H9 (cell line): ENCODE measurements around the gene TGFB1I1. TPM values are rescaled to one million over a fixed set of nuclear protein-coding genes. Genes with fewer than 3 reads are reported as not detected.

ENCODE experiments used
- DNase-seq: peaks from one replicate; pipeline ENCODE4 v3.0.0-alpha.2; 2017
- H2AFZ ChIP-seq: one replicate; pipeline ENCODE4 v1.6.1; 2013; ENCODE audit warnings: mild to moderate bottlenecking, low read length, control low read depth, moderate library complexity
- H2AK5ac ChIP-seq: 2 replicates; pipeline ENCODE4 v1.6.1; 2013; ENCODE audit warnings: low read length, control low read depth, mixed read lengths; ENCODE audit not compliant: insufficient read length
- H2BK120ac ChIP-seq: one replicate; pipeline ENCODE4 v1.6.1; 2013; ENCODE audit warnings: low read depth, mild to moderate bottlenecking, low read length, control low read depth, inconsistent platforms; ENCODE audit not compliant: poor library complexity, severe bottlenecking
- H2BK12ac ChIP-seq: 2 replicates; pipeline ENCODE4 v1.6.1; 2013; ENCODE audit warnings: low read length, control low read depth, mixed read lengths, low read depth; ENCODE audit not compliant: insufficient read length
- H2BK15ac ChIP-seq: 2 replicates; pipeline ENCODE4 v1.6.1; 2013; ENCODE audit warnings: low read depth, low read length, control low read depth
- H2BK20ac ChIP-seq: one replicate; pipeline ENCODE4 v1.6.1; 2013; ENCODE audit warnings: low read depth, mild to moderate bottlenecking, low read length, control low read depth, inconsistent platforms; ENCODE audit not compliant: poor library complexity, severe bottlenecking
- H2BK5ac ChIP-seq: 2 replicates; pipeline ENCODE4 v1.6.1; 2013; ENCODE audit warnings: low read length, control low read depth, mixed read lengths; ENCODE audit not compliant: insufficient read length
- H3K14ac ChIP-seq: 2 replicates; pipeline ENCODE4 v1.6.1; 2013; ENCODE audit warnings: low read length, control low read depth; ENCODE audit not compliant: insufficient read depth
- H3K18ac ChIP-seq: 2 replicates; pipeline ENCODE4 v1.6.1; 2013; ENCODE audit warnings: low read depth, mild to moderate bottlenecking, mixed read lengths, low read length, control low read depth; ENCODE audit not compliant: insufficient read length
- H3K23ac ChIP-seq: 2 replicates; pipeline ENCODE4 v1.6.1; 2013; ENCODE audit warnings: low read length, control low read depth, mixed read lengths, low read depth; ENCODE audit not compliant: insufficient read length
- H3K23me2 ChIP-seq: 2 replicates; pipeline ENCODE4 v1.6.1; 2013; ENCODE audit warnings: low read depth, mild to moderate bottlenecking, mixed read lengths, low read length, control low read depth; ENCODE audit not compliant: insufficient read length, poor library complexity, severe bottlenecking
- H3K27ac ChIP-seq: 2 replicates; pipeline ENCODE4 v1.5.1; 2013; ENCODE audit warnings: low read length, control low read depth, mixed read lengths, low read depth; ENCODE audit not compliant: insufficient read length
- H3K27me3 ChIP-seq: 2 replicates; pipeline ENCODE4 v1.6.1; 2013; ENCODE audit warnings: low read length, control low read depth, inconsistent platforms; ENCODE audit not compliant: insufficient read depth
- H3K4ac ChIP-seq: 2 replicates; pipeline ENCODE4 v1.6.1; 2013; ENCODE audit warnings: low read depth, mild to moderate bottlenecking, control low read depth, inconsistent platforms, low read length, moderate library complexity
- H3K4me1 ChIP-seq: 2 replicates; pipeline ENCODE4 v1.6.1; 2013; ENCODE audit warnings: low read length, control low read depth, inconsistent platforms; ENCODE audit not compliant: insufficient read depth
- H3K4me2 ChIP-seq: 2 replicates; pipeline ENCODE4 v1.6.1; 2013; ENCODE audit warnings: low read length, control low read depth, mixed read lengths; ENCODE audit not compliant: insufficient read length, insufficient read depth
- H3K56ac ChIP-seq: 2 replicates; pipeline ENCODE4 v1.6.1; 2013; ENCODE audit warnings: low read depth, mild to moderate bottlenecking, mixed read lengths, low read length, control low read depth; ENCODE audit not compliant: insufficient read length
- H3K79me1 ChIP-seq: 2 replicates; pipeline ENCODE4 v1.6.1; 2013; ENCODE audit warnings: low read depth, mild to moderate bottlenecking, moderate library complexity, low read length, control low read depth, inconsistent platforms; ENCODE audit not compliant: insufficient read depth, poor library complexity, severe bottlenecking
- H3K79me2 ChIP-seq: 2 replicates; pipeline ENCODE4 v1.6.1; 2013; ENCODE audit warnings: low read length, control low read depth, inconsistent platforms; ENCODE audit not compliant: insufficient read depth
- H3K9ac ChIP-seq: 2 replicates; pipeline ENCODE4 v1.6.1; 2013; ENCODE audit warnings: low read length, control low read depth, mixed read lengths; ENCODE audit not compliant: insufficient read length; ENCODE audit errors: extremely low read depth
- H3K9me3 ChIP-seq: one replicate; pipeline ENCODE4 v1.6.1; 2013; ENCODE audit warnings: low read depth, low read length, inconsistent platforms; ENCODE audit not compliant: control insufficient read depth
- H3T11ph ChIP-seq: one replicate; pipeline ENCODE4 v1.6.1; 2013; ENCODE audit warnings: mild to moderate bottlenecking, low read length, control low read depth, inconsistent platforms
- H4K20me1 ChIP-seq: one replicate; pipeline ENCODE4 v1.6.1; 2013; ENCODE audit not compliant: control insufficient read depth, insufficient read length, insufficient read depth
- H4K5ac ChIP-seq: 2 replicates; pipeline ENCODE4 v1.6.1; 2013; ENCODE audit warnings: low read depth, mild to moderate bottlenecking, mixed read lengths, low read length, control low read depth; ENCODE audit not compliant: insufficient read length
- H4K8ac ChIP-seq: replicated peaks from 2 replicates; pipeline ENCODE4 v1.6.1; 2013; ENCODE audit warnings: low read length, control low read depth, mixed read lengths, low read depth; ENCODE audit not compliant: insufficient read length
- H4K91ac ChIP-seq: 2 replicates; pipeline ENCODE4 v1.6.1; 2013; ENCODE audit warnings: low read depth, mild to moderate bottlenecking, moderate library complexity, mixed read lengths, low read length, control low read depth; ENCODE audit not compliant: insufficient read length
- H3K27ac Mint-ChIP-seq, 3 experiments: 2 replicates in 2 of 3; 3 replicates in 1 of 3; pipeline ENCODE4 v1.8.0; 2020 to 2021; ENCODE audit warnings: mixed read lengths in 3 of 3, mild to moderate bottlenecking in 1 of 3, moderate library complexity in 1 of 3
- H3K27me3 Mint-ChIP-seq: 2 replicates; pipeline ENCODE4 v1.8.0; 2021; ENCODE audit warnings: low read depth, mild to moderate bottlenecking, moderate library complexity, mixed read lengths
- H3K36me3 Mint-ChIP-seq, 3 experiments: 2 replicates in 2 of 3; 3 replicates in 1 of 3; pipeline ENCODE4 v1.8.0; 2020 to 2021; ENCODE audit warnings: low read depth in 3 of 3, mixed read lengths in 3 of 3; ENCODE audit not compliant: insufficient read depth in 1 of 3
- H3K4me1 Mint-ChIP-seq, 2 experiments: 2 replicates each; pipeline ENCODE4 v1.8.0; 2020; ENCODE audit warnings: mixed read lengths in 2 of 2
- H3K4me3 Mint-ChIP-seq, 2 experiments: 2 replicates in 1 of 2; 3 replicates in 1 of 2; pipeline ENCODE4 v1.8.0; 2020 to 2021; ENCODE audit warnings: mild to moderate bottlenecking in 2 of 2, mixed read lengths in 2 of 2, moderate library complexity in 1 of 2
- H3K9me3 Mint-ChIP-seq, 2 experiments: 2 replicates in 1 of 2; 3 replicates in 1 of 2; pipeline ENCODE4 v1.8.0; 2020; ENCODE audit warnings: mild to moderate bottlenecking in 2 of 2, mixed read lengths in 2 of 2, moderate library complexity in 1 of 2
- CTCF ChIP-seq: fragments of 200-600 bp; sonication (generic); conservative IDR thresholded peaks from 3 replicates; pipeline ENCODE4 v1.8.0; 2021; ENCODE audit warnings: antibody characterized with exemption, mild to moderate bottlenecking
- WGBS: extraction: QIAGEN DNeasy Blood & Tissue Kit; methylation state at CpG from one replicate; pipeline ENCODE4 v1.1.7; 2013; ENCODE audit warnings: missing lambda C conversion rate, low lambda C conversion rate, mixed read lengths; ENCODE audit not compliant: insufficient read length; ENCODE audit errors: extremely low coverage; 5-methylcytosine and 5-hydroxymethylcytosine counted together
- total RNA-seq: library from RNA; stranded (reverse); gene quantifications from 2 replicates; pipeline ENCODE4 v1.2.1, GENCODE V29; 2021

Gene TGFB1I1
- total RNA-seq, 1 experiment from 2014 or later: 15.4 TPM

DNA sequence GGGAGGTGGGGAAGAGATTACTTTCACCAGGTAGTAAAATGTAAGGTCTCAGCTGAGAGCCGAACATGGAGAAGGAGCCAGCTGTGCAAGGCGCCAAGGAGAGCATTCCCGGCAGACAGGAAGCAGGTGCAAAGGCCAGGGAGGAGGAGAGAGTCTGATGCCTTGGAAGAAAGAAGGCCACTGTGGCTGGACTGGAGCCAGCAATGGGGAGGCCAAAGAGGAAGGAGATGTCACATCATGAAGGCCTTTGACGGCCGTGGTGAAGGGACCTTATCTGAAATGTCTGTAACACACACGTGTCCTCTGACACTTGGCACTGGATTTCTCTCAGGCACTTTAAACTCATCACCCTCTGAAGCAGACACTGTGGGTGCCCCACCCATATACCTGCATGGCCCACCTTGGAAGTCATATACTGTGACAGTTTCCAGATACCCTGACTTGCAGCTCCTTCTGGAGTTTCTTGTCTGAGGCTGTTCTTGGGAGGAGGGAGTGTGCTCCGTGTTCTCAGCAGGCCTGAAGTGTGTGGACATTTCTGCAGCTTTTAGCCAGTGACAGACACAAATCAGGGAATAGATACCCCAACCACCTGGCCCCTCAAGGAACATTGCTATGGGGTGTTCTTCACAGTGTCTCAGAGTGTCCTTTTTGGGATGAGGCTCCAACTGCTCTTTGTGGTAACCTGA is 9.0 kb downstream of the TGFB1I1 start:
- H4K8ac ChIP-seq: no peak overlapping the region
- H3K27me3 ChIP-seq: peaks cover 3% of the 10 kb centered on the region; the same call in 1 of the 2 replicates
- no peak overlapping the region for H3K4me2 ChIP-seq
- no peak overlapping the region for H2AFZ ChIP-seq
- no peak overlapping the region for H4K91ac ChIP-seq
- Mint-ChIP-seq H3K4me3 (no peak overlapping the region), H3K4me1 (peaks cover 21 to 23% of the 10 kb centered on the region in 2 experiments), H3K36me3 (no peaks in the 10 kb centered on the region), H3K9me3 (no peaks in the 10 kb centered on the region; a peak in 1 of 5 replicates), H3K27me3 (peaks cover 73% of the 10 kb centered on the region), H3K27ac (no peak overlapping the region)
- no peak overlapping the region for H3K56ac ChIP-seq
- peaks cover 12% of the 10 kb centered on the region for H3K23me2 ChIP-seq
- H3K27ac ChIP-seq: no peak overlapping the region
- no peaks in the 10 kb centered on the region for H3K4me1 ChIP-seq
- H4K20me1 ChIP-seq: no peaks in the 10 kb centered on the region
- H2BK12ac ChIP-seq: no peak overlapping the region
- TF ChIP-seq CTCF: no peak
- H3K9me3 ChIP-seq: no peaks in the 10 kb centered on the region
- H3K4ac ChIP-seq: no peak overlapping the region
- no peak overlapping the region for H3K23ac ChIP-seq
- H2BK120ac ChIP-seq: no peak overlapping the region
- H4K5ac ChIP-seq: no peak overlapping the region
- WGBS: no CpG with 5 or more reads among the region's 7 CpGs
- no peak overlapping the region for H3T11ph ChIP-seq
- H2BK5ac ChIP-seq: no peak overlapping the region
- H2BK15ac ChIP-seq: no peak overlapping the region
- H2BK20ac ChIP-seq: no peak overlapping the region
- DNase-seq: no peak
- H3K79me1 ChIP-seq: no peaks in the 10 kb centered on the region
- no peak overlapping the region for H3K18ac ChIP-seq
- no peak overlapping the region for H3K14ac ChIP-seq
- no peak overlapping the region for H3K9ac ChIP-seq
- H3K79me2 ChIP-seq: no peaks in the 10 kb centered on the region
- no peak overlapping the region for H2AK5ac ChIP-seq
